Activated CD8-positive, alpha-beta memory T cell treated with anti-CD3 and anti-CD28 coated beads for 1 hour (primary cell): ENCODE measurements around the gene FPR1.

Source experiments
- DNase-seq, 2 donors: peaks; one replicate each; pipeline ENCODE4 v3.0.0-alpha.2; 2020; ENCODE audit warnings: low read depth in 1 of 2; ENCODE audit errors: extremely low read depth in 1 of 2

Gene FPR1

GRCh38 chr19:51710163-51710562 lies 41.5 kb downstream of the FPR1 start:
- DNase-seq = no peak

DNA sequence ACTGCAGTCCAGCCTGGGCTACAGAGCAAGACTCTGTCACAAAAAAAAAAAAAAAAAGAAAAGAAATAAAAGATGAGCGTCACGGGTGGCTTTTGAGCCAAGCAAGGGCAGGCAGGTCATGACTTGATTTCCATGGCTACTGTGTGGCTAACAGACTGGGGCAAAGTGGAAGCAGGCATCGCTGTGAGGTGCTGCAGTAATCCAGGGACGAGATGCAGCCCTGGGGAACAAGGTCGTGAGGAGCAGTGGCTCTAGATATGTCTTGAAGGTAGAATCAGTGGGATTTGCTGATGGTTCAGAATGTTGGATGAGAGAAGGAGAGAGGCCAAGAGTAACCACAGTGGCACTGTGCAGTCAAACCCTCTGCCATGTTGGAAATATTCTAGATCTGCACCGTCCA lies 42.1 kb downstream of the FPR1 start:
- DNase-seq = no peak

- no peak for DNase-seq
These were observed 42.9 kb downstream of the FPR1 start for GRCh38 chr19:51708811-51709210.

- DNase-seq = no peak
These were observed 44.8 kb downstream of the FPR1 start for GRCh38 chr19:51706885-51707284.

- DNase-seq = no peak
These were observed 45.4 kb downstream of the FPR1 start for GRCh38 chr19:51706296-51706695.

GRCh38 chr19:51704626-51705025 lies 47.1 kb downstream of the FPR1 start:
- DNase-seq = no peak

- DNase-seq = peak; percentile 80 to 95
These were observed 47.8 kb downstream of the FPR1 start for GRCh38 chr19:51703575-51704515.

DNA sequence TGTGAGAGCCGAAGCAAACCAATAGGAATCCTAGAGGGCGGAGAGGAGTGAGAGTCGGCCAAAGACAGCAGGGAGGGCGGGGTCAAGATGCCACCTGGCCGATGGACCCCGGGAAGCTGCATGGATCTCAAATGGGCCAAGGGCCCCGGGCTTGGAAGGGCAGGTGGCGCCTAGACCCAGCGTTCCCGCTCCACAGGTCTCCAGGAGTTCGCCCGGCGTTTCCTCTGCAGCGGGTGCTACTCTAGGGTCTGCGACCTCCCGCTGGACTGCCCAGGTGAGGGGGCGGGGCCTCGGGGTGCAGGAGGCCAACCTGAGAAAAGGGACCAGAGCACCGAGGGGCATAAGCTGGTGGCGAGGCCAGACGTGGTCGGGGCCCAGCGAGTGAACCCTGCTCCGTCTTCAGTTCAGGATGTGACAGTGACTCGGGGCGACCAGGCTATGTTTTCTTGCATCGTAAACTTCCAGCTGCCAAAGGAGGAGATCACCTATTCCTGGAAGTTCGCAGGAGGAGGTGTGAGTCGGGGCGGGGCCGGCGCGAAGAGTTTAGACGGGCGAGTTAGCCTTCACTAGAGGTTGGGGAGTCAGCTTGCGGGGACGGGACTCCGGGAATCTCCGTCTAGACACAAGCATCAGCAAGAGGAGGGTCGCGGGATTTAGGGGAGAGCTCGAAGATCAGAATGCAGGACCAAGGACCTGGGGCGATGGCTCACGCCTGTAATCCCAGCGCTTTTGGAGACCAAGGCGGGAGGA lies 48.7 kb downstream of the FPR1 start:
- no peak for DNase-seq

DNA sequence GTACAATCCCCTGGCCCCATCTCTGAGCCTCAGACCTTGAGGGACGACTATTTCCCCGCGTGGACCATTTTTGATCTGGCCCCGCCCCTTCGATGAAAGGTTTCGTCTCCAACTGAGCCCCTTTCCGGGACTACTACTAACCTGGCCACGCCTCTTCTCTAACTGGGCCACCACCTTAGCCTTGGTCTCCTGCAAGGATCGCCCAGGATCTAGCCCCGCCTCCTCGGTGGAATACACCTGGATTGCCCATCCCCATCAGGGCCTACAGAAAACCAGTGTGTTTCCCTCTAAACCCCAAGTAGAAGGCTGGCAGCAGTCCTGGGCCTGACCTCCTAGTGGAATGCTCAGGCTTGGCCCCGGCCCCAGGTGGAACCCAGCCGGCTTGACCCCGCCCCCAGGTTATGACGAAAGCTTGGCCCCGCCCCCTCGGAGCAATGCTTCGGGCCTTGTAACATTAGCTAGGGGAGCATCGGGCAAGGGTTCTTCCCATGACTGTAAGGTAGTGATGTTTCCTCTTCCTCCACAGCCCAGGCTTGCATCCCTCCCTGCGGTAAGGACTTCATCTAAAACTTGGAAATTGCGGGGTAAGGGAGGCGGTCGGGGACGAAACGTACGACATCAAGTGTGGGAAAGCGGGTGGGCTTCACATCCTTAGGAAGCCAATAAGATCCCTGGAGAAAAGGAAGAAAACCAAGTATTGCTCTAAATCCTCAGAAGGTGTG lies 49.4 kb downstream of the FPR1 start:
- DNase-seq = no peak

DNA sequence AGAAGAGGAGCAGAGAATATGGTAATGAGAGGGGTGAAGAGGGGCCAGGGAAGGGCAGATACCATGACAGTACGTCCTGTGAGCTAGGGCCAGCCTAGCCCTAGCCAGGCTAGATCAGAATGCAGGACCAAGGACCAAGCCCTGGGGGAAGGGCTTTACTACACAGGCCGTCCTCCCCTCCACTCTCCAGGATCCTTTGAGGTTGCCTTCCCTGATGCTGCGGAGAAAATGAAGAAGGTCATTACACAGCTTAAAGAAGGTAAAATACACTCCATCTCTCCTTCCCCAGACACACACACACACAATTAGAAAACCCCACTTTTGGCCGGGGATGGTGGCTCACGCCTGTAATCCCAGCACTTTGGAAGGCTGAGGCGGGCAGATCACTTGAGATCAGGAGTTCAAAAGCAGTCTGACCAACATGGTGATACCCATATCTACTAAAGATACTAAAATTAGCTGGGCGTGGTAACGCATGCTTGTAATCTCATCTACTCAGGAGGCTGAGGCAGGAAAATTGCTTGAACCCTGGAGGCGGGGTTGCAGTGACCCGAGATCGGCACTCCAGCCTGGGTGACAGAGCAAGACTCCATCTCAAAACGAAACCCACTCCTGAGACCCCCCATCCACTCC lies 50.1 kb downstream of the FPR1 start:
- DNase-seq = no peak

- DNase-seq = no peak
These were observed 52.5 kb downstream of the FPR1 start for GRCh38 chr19:51699170-51699569.

DNA sequence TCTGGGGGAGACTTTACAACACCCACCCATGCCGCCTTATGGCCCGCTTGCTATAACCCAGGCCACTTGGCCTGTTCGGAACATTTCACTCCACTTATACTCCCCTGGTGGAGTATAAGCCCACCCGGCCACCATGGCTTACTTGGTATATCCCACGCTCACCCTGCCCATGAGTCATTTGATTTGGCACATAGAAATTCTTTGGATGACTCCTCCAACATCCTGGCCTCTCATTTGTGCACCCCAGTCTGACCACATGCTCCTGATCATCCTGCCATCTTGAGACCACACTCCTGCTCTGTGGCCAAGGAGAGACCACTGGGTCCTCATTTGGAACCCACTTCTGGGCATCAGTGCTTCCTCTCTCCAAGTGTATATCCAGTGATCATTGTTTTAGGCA lies 53.4 kb downstream of the FPR1 start:
- DNase-seq = no peak

- DNase-seq = no peak
These were observed 54.4 kb downstream of the FPR1 start for GRCh38 chr19:51697169-51697776.

DNA sequence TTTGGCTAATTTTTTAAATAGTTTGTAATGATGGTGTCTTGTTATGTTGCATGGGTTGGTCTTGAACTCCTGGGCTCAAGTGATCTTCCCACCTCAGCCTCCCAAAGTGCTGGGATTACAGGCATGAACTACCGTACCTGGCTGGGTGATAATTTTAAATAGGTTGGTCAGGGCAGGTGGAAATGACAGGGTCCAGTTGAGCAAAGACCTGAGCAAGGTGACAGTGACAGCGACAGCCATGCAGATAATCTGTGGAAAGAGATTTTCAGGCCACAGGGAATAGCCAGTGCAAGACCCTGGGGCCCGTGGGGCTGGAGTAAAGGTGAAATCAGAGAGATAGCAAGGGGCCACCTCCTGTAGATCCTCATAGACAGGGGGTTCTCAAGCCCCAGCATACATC lies 55.1 kb downstream of the FPR1 start:
- no peak for DNase-seq
